ENCODE data around the gene MRLN. TPM values are rescaled to one million over a fixed set of nuclear protein-coding genes. Genes with fewer than 3 reads are reported as not detected.

MRLN gene
- total and polyA plus RNA-seq, 12 donors: 0.39 to 2.0 (median 0.64) TPM; not detected in 9

- DNase-seq: no peak
Measured at GRCh38 chr10:59754951-59755350, 1.7 kb upstream of the MRLN start.

GRCh38 chr10:59752278-59752940, 846 bp downstream of the MRLN start:
- Histone ChIP-seq H3K9me3 (replicated peaks in 1 of 3) (no peaks in the 10 kb centered on the region), H3K36me3 (replicated peaks in 1 of 2) (no peaks in the 10 kb centered on the region), H3K27me3 (no peaks in the 10 kb centered on the region), H3K4me3 (no peak overlapping the region), H3K4me1 (replicated peaks in 1 of 2) (peaks cover 19 to 29% of the 10 kb centered on the region in 2 donors), H3K27ac (no peak overlapping the region)
- intact Hi-C loops (cut with DNase I): no loop called here
- DNase-seq: no peak
- TF ChIP-seq, protein P1, sequence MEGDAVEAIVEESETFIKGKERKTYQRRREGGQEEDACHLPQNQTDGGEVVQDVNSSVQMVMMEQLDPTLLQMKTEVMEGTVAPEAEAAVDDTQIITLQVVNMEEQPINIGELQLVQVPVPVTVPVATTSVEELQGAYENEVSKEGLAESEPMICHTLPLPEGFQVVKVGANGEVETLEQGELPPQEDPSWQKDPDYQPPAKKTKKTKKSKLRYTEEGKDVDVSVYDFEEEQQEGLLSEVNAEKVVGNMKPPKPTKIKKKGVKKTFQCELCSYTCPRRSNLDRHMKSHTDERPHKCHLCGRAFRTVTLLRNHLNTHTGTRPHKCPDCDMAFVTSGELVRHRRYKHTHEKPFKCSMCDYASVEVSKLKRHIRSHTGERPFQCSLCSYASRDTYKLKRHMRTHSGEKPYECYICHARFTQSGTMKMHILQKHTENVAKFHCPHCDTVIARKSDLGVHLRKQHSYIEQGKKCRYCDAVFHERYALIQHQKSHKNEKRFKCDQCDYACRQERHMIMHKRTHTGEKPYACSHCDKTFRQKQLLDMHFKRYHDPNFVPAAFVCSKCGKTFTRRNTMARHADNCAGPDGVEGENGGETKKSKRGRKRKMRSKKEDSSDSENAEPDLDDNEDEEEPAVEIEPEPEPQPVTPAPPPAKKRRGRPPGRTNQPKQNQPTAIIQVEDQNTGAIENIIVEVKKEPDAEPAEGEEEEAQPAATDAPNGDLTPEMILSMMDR (IDR thresholded peaks at IDR 0.05): no peak
- no peak for TF ChIP-seq POLR2A (IDR thresholded peaks at IDR 0.05)
- 68 to 86% (median 83%) methylated on average over 2 of the region's 2 CpGs for WGBS, 4 donors

More at GRCh38 chr10:59754951-59755350, 1.7 kb upstream of the MRLN start:
- H3K4me1 ChIP-seq (replicated peaks in 1 of 2): peaks cover 5 to 10% of the 10 kb centered on the region in 2 donors
- H3K27me3 ChIP-seq: no peaks in the 10 kb centered on the region
- no peaks in the 10 kb centered on the region for H3K36me3 ChIP-seq (replicated peaks in 1 of 2)
- TF ChIP-seq POLR2A (IDR thresholded peaks at IDR 0.05): no peak
- TF ChIP-seq, protein P1 (IDR thresholded peaks at IDR 0.05): no peak
- no peak overlapping the region for H3K27ac ChIP-seq
- intact Hi-C loops (cut with DNase I): no loop called here
- no peak overlapping the region for H3K4me3 ChIP-seq
- 93 to 97% (median 96%) methylated on average over 4 of the region's 4 CpGs for WGBS, 4 donors
- no peaks in the 10 kb centered on the region for H3K9me3 ChIP-seq (replicated peaks in 1 of 3)

- TF ChIP-seq POLR2A (IDR thresholded peaks at IDR 0.05): peak in 1 of 2 donors; percentile 47
- TF ChIP-seq, protein P1 (IDR thresholded peaks at IDR 0.05): no peak
- H3K9me3 ChIP-seq (replicated peaks in 1 of 3): no peaks in the 10 kb centered on the region
- H3K27me3 ChIP-seq: no peaks in the 10 kb centered on the region
- H3K36me3 ChIP-seq (replicated peaks in 1 of 2): no peaks in the 10 kb centered on the region
- DNase-seq: peak; percentile 79 to 95 (median 92)
- intact Hi-C loops (cut with DNase I): no loop called here
- H3K4me1 ChIP-seq (replicated peaks in 1 of 2): peaks cover 25 to 38% of the 10 kb centered on the region in 2 donors
- 50 to 61% (median 51%) methylated on average over 12 of the region's 12 CpGs for WGBS, 4 donors
- no peak overlapping the region for H3K4me3 ChIP-seq
- H3K27ac ChIP-seq: peak overlapping the region; percentile 24 to 87 (median 73)
Measured at GRCh38 chr10:59750155-59750945, 2.9 kb downstream of the MRLN start.

- H3K4me3 ChIP-seq: no peak overlapping the region
- H3K27ac ChIP-seq: peak overlapping the region; percentile 71 to 87 (median 81)
- H3K4me1 ChIP-seq (replicated peaks in 1 of 2): peaks cover 25 to 38% of the 10 kb centered on the region in 2 donors
- H3K27me3 ChIP-seq: no peaks in the 10 kb centered on the region
- WGBS, 4 donors: 32 to 49% (median 34%) methylated on average over 1 of the region's 1 CpG
- H3K36me3 ChIP-seq (replicated peaks in 1 of 2): no peaks in the 10 kb centered on the region
- peak; percentile 51 to 80 (median 72) for DNase-seq
- no peak for TF ChIP-seq POLR2A (IDR thresholded peaks at IDR 0.05)
- TF ChIP-seq, protein P1 (IDR thresholded peaks at IDR 0.05): no peak
- intact Hi-C loops (cut with DNase I): no loop called here
- H3K9me3 ChIP-seq (replicated peaks in 1 of 3): no peaks in the 10 kb centered on the region
Measured at GRCh38 chr10:59748834-59749233, 4.4 kb downstream of the MRLN start.

Data from adrenal gland (tissue), 12 donors.